Posterior vena cava (tissue), 2 donors: Measurements from ENCODE around the gene TP53RK. TPM values are rescaled to one million over a fixed set of nuclear protein-coding genes. Genes with fewer than 3 reads are reported as not detected.
"Not testable (repeated sequence)": the region's sequence is repeated elsewhere in the genome, so short reads cannot be mapped to it uniquely, and the experiment has no call there.

ENCODE experiments used
- DNase-seq: peaks from one replicate; pipeline ENCODE4 v3.0.0-alpha.2; 2020; ENCODE audit warnings: low spot score
- intact Hi-C, 2 donors: fragments of 100-400 bp; cut with DNase I; formaldehyde crosslinking; loops; one replicate each; pipeline versions ENCODE4 v1.14.1 to v1.14.2; 2022 to 2023
- total RNA-seq, 2 donors: library from RNA; stranded (reverse); fragmentation: NEBNext Ultra II Directional; extraction: Animal tissue kit (Norgen Biotek cat#: 25700); gene quantifications; one replicate each; pipeline ENCODE4 v1.2.1, GENCODE V29; 2021
- donor health status: DM: yes; HTN: yes; CAD: no.
- donor health status: DM: yes; HTN: yes; CAD: no.

The TP53RK gene
- total RNA-seq, 2 donors from 2014 or later = 9.5 to 12.4 TPM

GRCh38 chr20:46690219-46691106, 1.2 kb upstream of the TP53RK start:
- intact Hi-C loops = no loop called here
- DNase-seq = no peak

- no peak for DNase-seq
- intact Hi-C loops = no loop called here
Observed at GRCh38 chr20:46689754-46690085, 476 bp upstream of the TP53RK start.

- intact Hi-C loops = no loop called here
Observed at GRCh38 chr20:46688151-46689081, 828 bp downstream of the TP53RK start.

GRCh38 chr20:46683939-46684750, 5.1 kb downstream of the TP53RK start:
- DNase-seq = peak; percentile 85
- intact Hi-C loops = no loop called here

More at GRCh38 chr20:46688151-46689081, 828 bp downstream of the TP53RK start:
- no peak for DNase-seq

- intact Hi-C loops = no loop called here
- no peak for DNase-seq
Observed at GRCh38 chr20:46683668-46683938, 5.6 kb downstream of the TP53RK start.

GRCh38 chr20:46683011-46683667, 6.1 kb downstream of the TP53RK start:
- intact Hi-C loops = no loop called here
- DNase-seq = no peak

- intact Hi-C loops = no loop called here
- no peak for DNase-seq
Observed at GRCh38 chr20:46682063-46682821, 7.0 kb downstream of the TP53RK start.

GRCh38 chr20:46681032-46681854, 8.0 kb downstream of the TP53RK start:
- DNase-seq = no peak
- intact Hi-C loops = no loop called here

- intact Hi-C loops = no loop called here
- DNase-seq = no peak
Observed at GRCh38 chr20:46680684-46681031, 8.6 kb downstream of the TP53RK start.

GRCh38 chr20:46678516-46678915, 10.7 kb downstream of the TP53RK start:
- intact Hi-C loops = no loop called here
- DNase-seq = no peak

- no peak for DNase-seq
- intact Hi-C loops = no loop called here
Observed at GRCh38 chr20:46677608-46678007, 11.6 kb downstream of the TP53RK start.

GRCh38 chr20:46676649-46677316, 12.5 kb downstream of the TP53RK start:
- DNase-seq, intact Hi-C loops: not testable (repeated sequence)

- intact Hi-C loops = no loop called here
- no peak for DNase-seq
Observed at GRCh38 chr20:46674253-46675083, 14.8 kb downstream of the TP53RK start.

GRCh38 chr20:46673394-46674252, 15.6 kb downstream of the TP53RK start:
- DNase-seq = no peak
- intact Hi-C loops = no loop called here

- intact Hi-C loops = no loop called here
- DNase-seq = no peak
Observed at GRCh38 chr20:46672543-46673148, 16.6 kb downstream of the TP53RK start.
